Mesendoderm (in vitro differentiated cells): ENCODE data around the gene SLC2A4.

ENCODE experiments used
- DNase-seq: peaks from one replicate; pipeline ENCODE4 v3.0.0; 2013
- H2AK5ac ChIP-seq: 2 replicates; pipeline ENCODE4 v1.6.1; 2013; ENCODE audit warnings: low read length, inconsistent platforms
- H2BK120ac ChIP-seq: 2 replicates; pipeline ENCODE4 v1.6.1; 2013; ENCODE audit warnings: low read depth, mild to moderate bottlenecking, low read length, moderate library complexity, mixed read lengths
- H2BK15ac ChIP-seq: replicated peaks from 2 replicates; pipeline ENCODE4 v1.6.1; 2013; ENCODE audit warnings: low read depth, mild to moderate bottlenecking, moderate library complexity
- H2BK5ac ChIP-seq: 2 replicates; pipeline ENCODE4 v1.6.1; 2013; ENCODE audit warnings: low read length, inconsistent platforms
- H3K18ac ChIP-seq: 2 replicates; pipeline ENCODE4 v1.6.1; 2013; ENCODE audit warnings: mild to moderate bottlenecking, low read length, mixed read lengths
- H3K23ac ChIP-seq: one replicate; pipeline ENCODE4 v1.6.1; 2013; ENCODE audit warnings: low read length
- H3K27ac ChIP-seq: 2 replicates; pipeline ENCODE4 v1.5.1; 2013; ENCODE audit warnings: low read depth, mild to moderate bottlenecking, inconsistent platforms, low read length, moderate library complexity
- H3K27me3 ChIP-seq: 2 replicates; pipeline ENCODE4 v1.6.1; 2013; ENCODE audit warnings: low read length, control low read depth, mild to moderate bottlenecking, inconsistent platforms; ENCODE audit not compliant: insufficient read depth, poor library complexity
- H3K36me3 ChIP-seq: 2 replicates; pipeline ENCODE4 v1.6.1; 2013; ENCODE audit warnings: low read length, inconsistent platforms; ENCODE audit not compliant: control insufficient read depth, insufficient read depth
- H3K4ac ChIP-seq: one replicate; pipeline ENCODE4 v1.6.1; 2013; ENCODE audit warnings: low read depth, mild to moderate bottlenecking, low read length, moderate library complexity
- H3K4me1 ChIP-seq: 2 replicates; pipeline ENCODE4 v1.6.1; 2013; ENCODE audit warnings: low read depth, low read length, inconsistent platforms; ENCODE audit not compliant: control insufficient read depth
- H3K4me2 ChIP-seq: 2 replicates; pipeline ENCODE4 v1.6.1; 2013; ENCODE audit warnings: low read length
- H3K4me3 ChIP-seq: 2 replicates; pipeline ENCODE4 v1.5.1; 2013; ENCODE audit warnings: mild to moderate bottlenecking, low read length
- H3K56ac ChIP-seq: one replicate; pipeline ENCODE4 v1.6.1; 2013; ENCODE audit warnings: low read length
- H3K79me1 ChIP-seq: 2 replicates; pipeline ENCODE4 v1.6.1; 2013; ENCODE audit warnings: low read length, inconsistent platforms
- H3K79me2 ChIP-seq: 2 replicates; pipeline ENCODE4 v1.6.1; 2013; ENCODE audit warnings: mild to moderate bottlenecking, low read length; ENCODE audit not compliant: control insufficient read depth, insufficient read depth
- H3K9ac ChIP-seq: 2 replicates; pipeline ENCODE4 v1.6.1; 2013; ENCODE audit warnings: low read length, inconsistent platforms
- H4K5ac ChIP-seq: one replicate; pipeline ENCODE4 v1.6.1; 2013; ENCODE audit warnings: low read length
- H4K8ac ChIP-seq: one replicate; pipeline ENCODE4 v1.6.1; 2013; ENCODE audit warnings: low read depth, mild to moderate bottlenecking, control low read depth, low read length, moderate library complexity
- WGBS: extraction: QIAGEN DNeasy Blood & Tissue Kit; methylation state at CpG from one replicate; pipeline ENCODE4 v1.1.7; 2013; ENCODE audit warnings: low lambda C conversion rate, missing lambda C conversion rate; ENCODE audit not compliant: insufficient coverage; ENCODE audit errors: extremely low coverage; 5-methylcytosine and 5-hydroxymethylcytosine counted together

The SLC2A4 gene

DNA sequence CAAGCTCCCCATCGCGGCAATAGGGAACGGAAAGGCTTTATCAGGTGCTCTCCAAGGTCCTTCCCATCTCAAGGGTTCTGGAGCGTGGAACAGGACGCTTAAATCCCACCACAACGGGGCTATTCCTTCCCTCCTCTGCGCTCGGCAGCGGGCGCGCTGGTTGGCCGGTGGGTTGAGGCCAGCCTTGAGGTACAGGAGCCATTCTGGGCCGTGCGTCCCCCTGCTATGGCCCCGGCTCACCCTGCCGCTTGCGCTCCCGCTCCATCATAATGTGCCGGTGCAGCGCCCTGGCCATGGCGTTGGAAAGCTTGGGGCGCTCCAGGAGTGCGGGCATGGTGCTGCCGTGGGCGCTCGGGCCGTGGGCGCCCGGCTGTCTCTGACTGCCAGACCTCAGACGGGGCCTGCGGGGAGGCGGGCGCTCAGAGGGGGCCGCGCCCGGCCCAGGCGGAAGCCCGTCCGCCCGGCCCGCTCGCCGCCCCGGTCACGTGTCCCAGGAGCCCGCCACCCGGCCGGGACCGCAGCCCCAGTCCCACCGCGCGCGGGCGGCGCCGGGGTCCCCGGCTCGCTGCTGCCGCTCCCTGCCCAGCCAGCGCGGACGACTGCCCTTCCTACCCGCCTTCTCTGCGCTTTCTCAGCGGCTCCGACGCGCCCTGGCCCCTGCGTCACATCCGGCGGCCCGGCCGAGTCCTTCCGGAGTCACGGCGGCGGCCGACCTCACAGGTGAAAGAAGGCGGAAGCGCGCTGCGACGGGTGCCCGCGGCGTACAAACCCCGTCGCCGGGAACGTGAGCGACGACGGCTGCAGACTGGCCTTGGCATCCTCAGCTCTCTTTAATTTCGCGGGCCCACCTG lies 33.4 kb downstream of the SLC2A4 start, which contains the start of gene GPS2:
Gene GPS2 (minus strand): TSS at position 642 of the 851 bp plus-strand sequence. CDS start 308 bp downstream, at position 334.
- H3K79me2 ChIP-seq = peaks cover 19% of the 10 kb centered on the region
- WGBS = no CpG with 5 or more reads among the region's 95 CpGs
- H4K8ac ChIP-seq = no peak within 1 kb of the TSS
- H3K27ac ChIP-seq = peak within 1 kb of the TSS; percentile 79
- H3K4me1 ChIP-seq = peaks cover 3% of the 10 kb centered on the region
- H2BK120ac ChIP-seq = no peak within 1 kb of the TSS
- peak within 1 kb of the TSS; percentile 72 for H3K9ac ChIP-seq
- no peak within 1 kb of the TSS for H2AK5ac ChIP-seq
- H2BK15ac ChIP-seq = no peak within 1 kb of the TSS
- H3K79me1 ChIP-seq = peaks cover 18% of the 10 kb centered on the region
- H3K4me2 ChIP-seq = peak within 1 kb of the TSS; percentile 69
- peak within 1 kb of the TSS; percentile 62 for H3K18ac ChIP-seq
- H3K56ac ChIP-seq = peak within 1 kb of the TSS; percentile 93
- H3K4ac ChIP-seq = no peak within 1 kb of the TSS
- DNase-seq = peak; percentile 92
- H4K5ac ChIP-seq = no peak within 1 kb of the TSS
- peak within 1 kb of the TSS; percentile 74 for H3K4me3 ChIP-seq
- no peaks in the 10 kb centered on the region for H3K27me3 ChIP-seq
- H3K36me3 ChIP-seq = peaks cover 17% of the 10 kb centered on the region
- no peak within 1 kb of the TSS for H2BK5ac ChIP-seq
- H3K23ac ChIP-seq = peak within 1 kb of the TSS; percentile 56

DNA sequence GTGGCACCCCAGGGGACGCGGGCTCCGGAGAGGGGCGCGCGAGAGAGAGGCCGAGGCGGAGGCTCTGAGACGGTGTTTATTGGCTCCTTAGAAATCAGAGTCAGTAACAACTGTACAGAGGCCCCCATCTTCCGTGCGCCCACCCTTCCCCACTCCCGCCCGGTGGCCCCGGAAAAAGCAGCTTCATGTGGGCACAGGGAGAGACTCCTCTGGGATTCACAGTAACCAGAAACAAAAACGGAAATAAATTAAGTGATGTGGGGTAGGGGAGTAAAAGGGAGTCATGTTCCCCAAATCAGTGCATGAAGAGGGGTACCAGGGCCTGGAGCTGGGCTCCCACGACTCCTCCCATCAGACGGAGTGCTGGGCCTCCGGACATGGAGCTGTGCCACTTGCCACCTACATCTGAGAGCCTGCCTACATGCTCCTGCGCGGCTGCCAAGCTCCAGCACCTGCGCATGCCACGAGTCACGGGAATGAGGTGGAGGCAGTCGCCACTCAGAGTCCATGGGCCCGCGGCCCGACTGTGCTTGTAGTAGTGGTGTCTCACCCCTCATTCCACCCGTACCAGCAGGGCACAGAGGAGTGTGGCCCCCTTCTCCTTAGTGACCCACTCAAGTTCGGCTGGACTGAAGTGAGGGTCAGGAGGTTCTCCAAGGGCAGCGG lies 34.2 kb downstream of the SLC2A4 start:
- no peak overlapping the region for H2BK5ac ChIP-seq
- H3K18ac ChIP-seq = peak overlapping the region; percentile 62
- H4K8ac ChIP-seq = no peak overlapping the region
- no peak overlapping the region for H3K23ac ChIP-seq
- H3K79me1 ChIP-seq = peaks cover 11% of the 10 kb centered on the region
- no peak overlapping the region for H2BK120ac ChIP-seq
- peaks cover 12% of the 10 kb centered on the region for H3K36me3 ChIP-seq
- no peak for DNase-seq
- H2AK5ac ChIP-seq = no peak overlapping the region
- H3K9ac ChIP-seq = peak overlapping the region; percentile 72
- no peak overlapping the region for H2BK15ac ChIP-seq
- no peak overlapping the region for H3K4ac ChIP-seq
- peaks cover 12% of the 10 kb centered on the region for H3K79me2 ChIP-seq
- no peak overlapping the region for H4K5ac ChIP-seq
- H3K56ac ChIP-seq = peak overlapping the region; percentile 83
- no peaks in the 10 kb centered on the region for H3K27me3 ChIP-seq
- peak overlapping the region; percentile 51 for H3K27ac ChIP-seq
- H3K4me1 ChIP-seq = peaks cover 3% of the 10 kb centered on the region
- H3K4me3 ChIP-seq = peak overlapping the region; percentile 45
- WGBS = no CpG with 5 or more reads among the region's 30 CpGs
- H3K4me2 ChIP-seq = peak overlapping the region; percentile 69

GRCh38 chr17:7317161-7317803 lies 35.8 kb downstream of the SLC2A4 start:
- no peak overlapping the region for H2BK15ac ChIP-seq
- no peak overlapping the region for H3K9ac ChIP-seq
- H3K36me3 ChIP-seq = peaks cover 10% of the 10 kb centered on the region
- H3K18ac ChIP-seq = no peak overlapping the region
- no peak overlapping the region for H4K8ac ChIP-seq
- no peak overlapping the region for H3K4me2 ChIP-seq
- peaks cover 4% of the 10 kb centered on the region for H3K79me2 ChIP-seq
- no CpG with 5 or more reads among the region's 16 CpGs for WGBS
- no peak overlapping the region for H3K23ac ChIP-seq
- no peak for DNase-seq
- no peak overlapping the region for H2BK120ac ChIP-seq
- H3K56ac ChIP-seq = no peak overlapping the region
- H3K4me3 ChIP-seq = no peak overlapping the region
- H3K79me1 ChIP-seq = peaks cover 7% of the 10 kb centered on the region
- no peak overlapping the region for H4K5ac ChIP-seq
- no peaks in the 10 kb centered on the region for H3K27me3 ChIP-seq
- H3K4ac ChIP-seq = no peak overlapping the region
- H2BK5ac ChIP-seq = no peak overlapping the region
- no peak overlapping the region for H3K27ac ChIP-seq
- H2AK5ac ChIP-seq = no peak overlapping the region
- H3K4me1 ChIP-seq = peaks cover 3% of the 10 kb centered on the region

DNA sequence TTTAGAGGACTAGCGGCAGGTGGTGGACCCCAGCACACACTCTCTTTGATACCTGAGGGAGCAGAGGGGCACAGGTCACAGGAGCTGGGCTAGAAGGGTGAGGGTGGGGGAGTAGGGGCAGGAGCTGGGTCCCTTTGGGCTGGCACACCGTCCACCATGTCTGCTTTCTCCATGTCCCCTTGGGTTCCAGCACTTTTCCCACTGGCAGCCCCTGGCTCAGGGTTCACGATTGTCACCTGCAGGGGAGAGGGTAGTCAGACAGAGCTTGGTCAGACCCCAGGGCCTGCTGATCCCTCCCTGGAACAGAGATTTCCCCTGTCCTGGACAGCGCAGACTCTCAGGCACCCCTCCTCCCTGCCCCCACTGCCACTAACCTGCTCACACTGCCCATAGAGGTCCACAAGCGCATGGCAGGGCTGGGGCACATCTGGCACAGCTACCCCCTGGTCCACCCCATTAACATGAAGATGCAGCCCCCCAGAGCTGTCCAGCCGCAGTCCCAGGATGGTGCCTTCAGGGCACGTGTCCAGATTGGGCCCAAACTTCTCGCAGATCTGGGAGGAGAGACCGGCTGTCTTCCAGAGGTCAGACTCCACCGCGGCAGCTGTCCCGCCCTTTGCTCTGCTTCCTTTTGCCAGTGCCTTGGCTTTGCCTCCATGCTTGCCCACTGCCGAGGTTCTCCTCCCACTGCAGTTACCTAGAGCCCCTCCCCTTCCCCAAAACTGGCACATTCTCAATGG lies 36.8 kb downstream of the SLC2A4 start:
- DNase-seq = no peak
- H2BK120ac ChIP-seq = no peak overlapping the region
- H3K79me2 ChIP-seq = peaks cover 4% of the 10 kb centered on the region
- no peak overlapping the region for H4K5ac ChIP-seq
- H3K4me2 ChIP-seq = no peak overlapping the region
- WGBS = no CpG with 5 or more reads among the region's 13 CpGs
- H4K8ac ChIP-seq = no peak overlapping the region
- no peak overlapping the region for H3K18ac ChIP-seq
- no peak overlapping the region for H3K23ac ChIP-seq
- no peaks in the 10 kb centered on the region for H3K27me3 ChIP-seq
- H3K79me1 ChIP-seq = peaks cover 5% of the 10 kb centered on the region
- peaks cover 3% of the 10 kb centered on the region for H3K4me1 ChIP-seq
- H3K9ac ChIP-seq = no peak overlapping the region
- no peak overlapping the region for H2AK5ac ChIP-seq
- H3K4ac ChIP-seq = no peak overlapping the region
- no peak overlapping the region for H2BK5ac ChIP-seq
- no peak overlapping the region for H3K56ac ChIP-seq
- no peak overlapping the region for H3K4me3 ChIP-seq
- H3K27ac ChIP-seq = no peak overlapping the region
- peaks cover 14% of the 10 kb centered on the region for H3K36me3 ChIP-seq
- no peak overlapping the region for H2BK15ac ChIP-seq

- Histone ChIP-seq H3K4ac (no peak overlapping the region), H2BK120ac (no peak overlapping the region), H3K23ac (no peak overlapping the region), H3K4me1 (no peaks in the 10 kb centered on the region), H3K4me2 (no peak overlapping the region), H3K9ac (no peak overlapping the region), H3K79me2 (no peaks in the 10 kb centered on the region), H3K4me3 (no peak overlapping the region), H3K56ac (no peak overlapping the region), H4K8ac (no peak overlapping the region), H4K5ac (no peak overlapping the region), H2BK5ac (no peak overlapping the region), H2AK5ac (no peak overlapping the region), H3K18ac (no peak overlapping the region), H3K27me3 (no peaks in the 10 kb centered on the region), H3K27ac (no peak overlapping the region), H2BK15ac (no peak overlapping the region), H3K36me3 (peaks cover 18% of the 10 kb centered on the region), H3K79me1 (no peaks in the 10 kb centered on the region)
- no CpG with 5 or more reads among the region's 15 CpGs for WGBS
- no peak for DNase-seq
Measured at GRCh38 chr17:7321466-7321865, 39.9 kb downstream of the SLC2A4 start.
